ENCODE data around the gene AMZ1.
"Not testable (repeated sequence)": the region's sequence is repeated elsewhere in the genome, so short reads cannot be mapped to it uniquely, and the experiment has no call there.

Gene AMZ1

DNA sequence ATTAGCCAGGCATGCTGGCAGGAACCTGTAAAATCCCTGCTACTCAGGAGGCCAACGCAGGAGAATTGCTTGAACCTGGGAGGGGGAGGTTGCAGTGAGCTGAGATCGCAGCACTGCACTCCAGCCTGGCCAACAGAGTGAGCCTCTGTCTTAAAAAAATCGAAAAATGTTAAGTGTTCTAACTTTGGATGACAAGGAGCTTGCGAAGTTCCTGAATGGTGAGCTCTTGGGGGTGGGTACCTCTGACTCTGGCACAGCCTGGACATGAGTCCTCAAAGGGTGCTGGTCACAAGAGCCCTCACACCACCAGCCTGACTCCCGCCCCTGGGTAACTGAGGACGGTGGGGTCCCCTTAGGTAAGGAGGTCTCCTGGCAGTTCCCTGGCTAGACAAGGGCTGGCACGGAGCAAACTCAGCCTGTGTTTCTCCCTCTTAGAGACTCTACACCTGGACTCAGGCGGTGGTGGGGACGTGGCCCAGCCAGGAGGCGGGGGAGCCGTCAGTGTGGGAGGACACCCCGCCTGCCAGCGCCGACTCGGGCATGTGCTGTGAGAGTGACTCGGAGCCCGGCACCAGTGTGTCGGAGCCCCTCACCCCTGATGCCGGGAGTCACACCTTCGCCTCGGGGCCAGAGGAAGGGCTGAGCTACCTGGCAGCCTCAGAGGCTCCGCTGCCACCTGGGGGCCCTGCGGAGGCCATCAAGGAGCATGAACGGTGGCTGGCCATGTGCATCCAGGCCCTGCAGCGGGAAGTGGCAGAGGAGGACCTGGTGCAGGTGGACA, 24.1 kb downstream of the AMZ1 start:
- no peak for DNase-seq (ENCODE audit: low read depth in 2 of 2)

DNA sequence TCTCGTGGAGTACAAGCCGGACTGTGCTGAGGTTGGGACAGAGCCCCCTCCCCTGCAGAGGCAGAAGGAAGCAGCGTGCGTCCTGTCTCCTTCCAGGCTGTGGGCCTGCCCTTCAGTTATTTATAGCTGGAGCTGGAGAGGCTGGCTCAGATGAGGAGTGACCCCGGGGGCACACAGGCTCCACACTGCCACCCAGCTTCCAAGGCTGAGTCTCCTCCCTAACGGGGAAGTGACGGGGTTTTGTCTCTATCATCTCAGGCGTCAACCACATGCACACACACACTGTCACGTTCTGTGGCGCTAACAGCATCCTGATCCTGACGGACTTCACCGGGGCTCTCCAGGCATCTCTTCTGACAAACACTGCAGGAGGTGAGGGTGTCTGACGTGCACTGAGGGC, 25.4 kb downstream of the AMZ1 start:
- DNase-seq (ENCODE audit: low read depth in 2 of 2): no peak

DNA sequence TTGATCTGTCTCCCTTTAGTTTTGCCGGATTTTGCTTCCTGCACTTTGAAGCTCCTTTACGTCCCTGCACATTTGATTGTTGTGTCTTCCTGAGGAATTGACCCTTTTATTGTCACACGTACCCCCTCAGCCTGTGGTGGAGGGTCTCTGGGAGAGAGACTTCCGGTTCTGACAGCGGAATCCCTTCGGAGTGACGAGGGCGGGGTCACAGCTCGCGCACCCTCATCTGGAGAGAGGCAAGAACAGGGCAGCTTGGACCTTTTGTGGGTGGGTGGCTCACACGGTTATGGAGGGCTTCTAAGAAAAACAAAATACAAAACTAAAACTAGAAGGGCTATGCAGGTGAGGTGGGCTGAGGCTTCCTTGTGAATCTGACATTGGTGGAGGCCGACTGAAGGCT, 26.0 kb downstream of the AMZ1 start:
- no peak for DNase-seq (ENCODE audit: low read depth in 2 of 2)

DNA sequence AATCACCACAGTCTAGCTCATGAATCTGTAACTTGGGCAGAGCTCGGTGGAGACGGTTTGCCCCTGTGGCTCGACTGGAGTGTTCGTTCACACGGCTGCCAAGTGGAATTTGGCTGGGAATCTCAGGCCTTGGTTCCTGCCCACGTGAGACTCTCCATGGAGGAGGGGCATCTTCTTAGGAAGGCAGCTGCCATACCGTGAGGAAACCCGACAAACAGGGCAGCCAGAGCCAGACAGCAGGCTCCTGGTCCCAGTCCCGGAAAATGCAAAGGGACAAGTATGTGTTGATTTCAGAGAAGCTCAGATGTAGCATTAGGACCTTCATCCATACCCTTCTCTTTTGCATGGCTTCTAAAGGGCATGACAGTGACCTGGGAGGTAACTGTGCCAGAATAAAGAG, 26.6 kb downstream of the AMZ1 start:
- DNase-seq (ENCODE audit: low read depth in 2 of 2): no peak

DNA sequence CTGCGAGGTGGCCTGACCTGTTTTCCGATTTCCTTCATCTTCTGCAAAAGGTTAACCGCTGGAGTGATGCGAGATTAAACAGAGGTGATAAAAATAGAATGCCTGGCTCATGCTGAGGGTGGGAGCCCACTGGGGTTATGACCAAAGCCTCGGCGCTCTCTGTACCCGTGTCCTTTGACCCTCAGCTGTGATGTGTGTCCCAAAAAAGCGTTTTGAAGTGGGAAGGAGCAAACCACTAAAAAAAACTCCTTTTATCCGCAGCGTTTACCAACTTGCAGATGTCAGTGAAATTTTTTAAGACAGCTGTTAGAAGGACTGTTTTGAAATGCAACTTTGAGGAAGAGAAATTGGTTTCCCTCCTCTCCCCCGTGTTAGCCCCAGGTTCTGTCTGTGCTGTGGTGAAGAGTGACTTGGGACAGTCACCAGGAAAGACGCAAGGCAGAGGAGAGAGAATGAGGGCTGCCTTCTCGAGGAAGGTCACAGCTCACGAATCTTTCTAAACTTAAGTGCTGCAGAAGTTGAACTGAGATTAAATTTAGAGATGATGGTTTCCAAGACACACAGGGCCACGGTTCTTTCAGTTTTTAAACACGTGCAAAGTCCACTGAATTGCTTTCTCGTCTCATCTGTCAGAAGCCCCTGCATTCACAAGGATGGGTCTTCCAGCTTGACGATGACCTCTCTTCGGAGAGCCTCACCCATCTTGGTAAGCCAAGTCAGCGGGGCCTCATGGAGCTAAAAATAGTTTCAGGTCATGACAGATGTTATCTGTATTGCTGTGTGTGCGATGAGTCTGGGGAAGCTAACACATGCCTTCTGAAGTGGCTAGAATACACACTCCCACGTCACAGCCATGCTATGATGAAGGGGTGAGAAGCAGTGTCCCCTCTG, 27.6 kb downstream of the AMZ1 start:
- DNase-seq (ENCODE audit: low read depth in 2 of 2): no peak

DNA sequence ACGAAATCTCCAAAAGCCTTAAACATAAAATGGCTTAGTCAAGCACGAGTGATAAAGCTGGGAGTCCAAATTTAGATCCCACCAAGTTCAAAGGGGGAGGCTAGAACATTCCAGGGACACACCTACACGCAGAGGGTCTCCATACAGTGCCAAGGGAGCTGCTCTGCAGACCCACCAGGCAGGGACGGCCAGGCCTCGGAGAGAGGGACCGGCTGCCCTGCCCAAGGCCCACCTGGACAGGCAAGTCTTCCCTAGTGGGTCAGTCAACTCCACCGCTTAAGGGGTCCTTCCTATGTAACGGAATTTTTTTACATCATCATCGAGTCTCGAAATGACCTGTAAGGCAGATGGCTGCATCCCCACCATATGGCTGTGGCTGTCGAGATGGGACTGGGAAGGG, 28.5 kb downstream of the AMZ1 start:
- no peak for DNase-seq (ENCODE audit: low read depth in 2 of 2)

DNA sequence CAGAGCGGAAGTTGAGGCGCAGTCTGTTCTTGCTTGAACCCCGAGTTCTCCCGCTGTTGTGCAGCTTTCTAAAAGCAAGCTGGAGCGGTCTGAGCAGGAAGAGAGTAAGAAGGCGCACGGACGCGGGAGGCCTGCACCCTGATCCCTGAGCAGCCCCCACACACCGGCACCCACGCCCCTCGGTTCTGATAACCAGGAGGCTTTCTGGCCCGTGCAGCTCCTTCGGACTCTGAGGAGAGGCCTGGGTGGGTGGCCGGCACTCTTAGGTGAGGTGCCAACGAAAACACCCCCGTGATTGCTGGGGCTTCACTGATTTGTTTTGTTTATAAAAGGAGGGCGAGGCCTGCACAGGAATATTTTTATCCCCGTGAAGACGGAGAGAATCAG, 28.9 kb downstream of the AMZ1 start:
- no peak for DNase-seq (ENCODE audit: low read depth in 2 of 2)

DNA sequence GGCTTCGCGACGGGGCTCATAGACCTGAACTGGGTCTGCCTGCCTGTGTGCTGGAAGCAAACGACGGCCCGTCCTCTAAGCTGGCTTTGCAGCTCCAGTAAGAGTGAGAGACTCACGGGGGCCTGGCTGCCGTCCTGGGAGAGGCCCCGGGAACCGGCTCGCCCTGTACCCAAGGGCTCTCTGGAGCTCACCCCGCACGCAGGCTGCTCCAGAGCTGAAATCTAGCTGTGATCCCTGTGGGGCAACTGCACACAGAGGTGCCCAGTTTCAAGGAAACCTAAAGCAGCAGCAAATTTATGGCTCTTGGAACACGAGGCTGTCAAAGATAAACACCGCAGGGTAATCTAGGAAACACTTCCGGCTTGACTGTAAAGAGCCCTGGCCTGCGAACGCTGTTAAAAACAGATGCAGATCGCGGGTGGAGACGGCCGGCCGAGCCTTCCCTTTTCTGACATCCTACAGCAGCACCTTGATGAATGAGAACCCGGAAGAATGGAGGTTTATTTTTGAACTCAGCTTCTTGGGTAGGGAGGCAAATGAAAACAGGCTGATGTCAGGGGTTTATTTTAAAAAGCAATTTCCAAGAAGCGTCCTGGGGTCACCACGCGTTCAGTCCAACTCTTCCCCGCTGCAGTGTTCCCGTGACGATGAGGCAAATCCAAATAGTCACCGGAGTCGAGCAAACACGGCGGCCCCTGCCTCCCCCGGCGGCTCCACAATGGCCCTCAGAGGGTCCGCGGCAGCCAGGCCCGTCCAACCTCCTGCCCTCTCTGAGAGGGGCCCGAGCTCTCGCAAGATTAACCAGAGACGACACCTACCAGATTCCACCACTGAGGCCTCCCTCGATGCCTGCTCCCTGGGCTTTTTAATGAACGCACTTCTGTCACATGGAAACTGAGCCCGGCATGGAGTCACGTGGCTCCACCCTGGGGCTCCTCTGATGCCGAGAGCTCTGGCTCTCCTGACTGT, 29.6 kb downstream of the AMZ1 start:
- DNase-seq (ENCODE audit: low read depth in 2 of 2): no peak

DNA sequence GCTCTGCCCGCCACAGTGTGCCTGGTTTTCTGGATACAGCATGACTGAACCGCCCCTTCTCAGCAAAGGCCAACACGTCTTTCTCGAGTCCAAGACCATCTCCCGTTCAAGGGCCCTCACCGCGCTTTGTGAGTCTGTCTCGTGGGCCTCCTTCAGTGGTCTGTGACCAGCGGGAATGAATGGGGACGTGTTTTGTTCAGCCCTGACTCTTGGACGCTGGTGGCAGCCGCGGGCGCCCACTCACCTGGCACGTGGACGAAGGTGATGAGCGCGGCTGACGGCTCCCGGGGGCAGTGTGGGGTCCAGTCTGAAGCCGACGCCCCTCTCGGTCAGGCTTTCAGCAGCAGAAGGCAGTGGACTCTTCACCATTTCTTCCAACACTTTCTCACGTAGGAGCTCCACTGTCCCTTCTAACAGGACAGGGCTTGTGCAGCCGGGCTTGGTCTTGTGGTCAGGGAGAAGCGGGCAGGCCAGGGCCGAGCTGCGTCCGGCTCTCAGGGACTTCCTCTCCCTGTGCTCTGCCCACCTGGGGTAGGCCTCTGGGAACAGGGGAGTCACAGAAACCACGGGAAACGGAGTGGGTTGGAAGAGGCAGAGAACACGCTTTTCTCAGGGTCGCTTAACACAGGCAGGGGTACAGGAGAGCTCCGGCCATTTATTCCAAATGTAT, 30.4 kb downstream of the AMZ1 start:
- no peak for DNase-seq (ENCODE audit: low read depth in 2 of 2)

DNA sequence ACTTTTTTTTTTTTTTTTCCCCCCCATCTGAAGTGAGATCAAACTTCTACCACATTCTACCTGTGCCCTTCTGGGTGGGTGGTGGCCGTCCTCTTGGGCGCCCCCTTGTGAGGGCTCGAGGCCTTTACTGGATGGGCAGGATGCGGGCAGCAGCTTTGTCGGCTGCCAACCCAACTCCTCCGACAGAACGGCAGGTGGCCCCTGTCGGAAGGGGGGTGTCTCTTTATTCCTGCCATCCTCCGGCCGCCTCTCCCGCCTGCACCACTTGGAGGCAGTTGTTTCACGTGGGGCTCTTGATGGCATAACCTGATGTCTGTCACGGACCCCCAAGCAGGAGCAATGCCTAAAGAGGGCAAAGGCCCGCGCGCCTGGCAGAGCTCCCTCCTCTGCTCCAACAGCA, 31.0 kb downstream of the AMZ1 start:
- peak in 1 of 2 donors; percentile 54 for DNase-seq (ENCODE audit: low read depth in 2 of 2)

DNA sequence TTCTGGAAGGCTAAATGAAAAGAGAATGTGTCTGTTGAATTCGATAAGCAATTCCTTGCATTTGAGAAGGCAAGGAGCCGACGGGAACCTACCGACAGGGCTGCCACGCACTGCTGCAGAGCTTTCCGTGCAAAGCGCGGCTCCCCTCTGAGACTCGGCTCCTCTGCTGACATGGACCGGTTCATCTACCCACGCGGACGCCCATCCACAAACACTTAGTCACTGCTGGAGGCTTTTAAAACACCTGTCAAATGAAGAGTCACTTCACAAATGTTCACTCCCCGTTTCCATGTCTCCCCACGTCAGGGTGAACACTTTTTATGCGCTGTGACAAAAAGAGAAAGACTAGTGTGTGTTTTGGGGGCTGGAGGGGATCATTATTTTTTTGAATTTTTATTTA, 32.0 kb downstream of the AMZ1 start:
- DNase-seq (ENCODE audit: low read depth in 2 of 2): no peak

DNA sequence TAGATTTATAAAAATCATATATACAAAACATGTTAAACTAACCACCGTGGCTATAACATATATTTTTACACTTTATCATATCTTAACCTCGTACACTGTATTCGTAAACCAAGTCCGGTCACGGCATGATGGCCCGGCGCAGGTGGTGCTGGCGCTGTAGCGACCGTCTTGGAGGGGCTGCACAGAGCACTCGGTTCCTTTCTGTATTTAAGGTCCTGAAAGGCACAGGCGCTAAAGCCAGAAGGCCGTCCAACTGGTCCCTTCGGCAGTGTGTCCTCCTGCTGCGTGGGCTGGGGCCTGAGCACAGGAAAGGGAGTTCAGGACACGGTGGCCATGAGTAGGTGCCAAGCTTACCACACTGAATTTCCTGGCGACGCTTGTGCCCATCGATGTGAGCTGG, 33.8 kb downstream of the AMZ1 start:
- no peak for DNase-seq (ENCODE audit: low read depth in 2 of 2)

DNA sequence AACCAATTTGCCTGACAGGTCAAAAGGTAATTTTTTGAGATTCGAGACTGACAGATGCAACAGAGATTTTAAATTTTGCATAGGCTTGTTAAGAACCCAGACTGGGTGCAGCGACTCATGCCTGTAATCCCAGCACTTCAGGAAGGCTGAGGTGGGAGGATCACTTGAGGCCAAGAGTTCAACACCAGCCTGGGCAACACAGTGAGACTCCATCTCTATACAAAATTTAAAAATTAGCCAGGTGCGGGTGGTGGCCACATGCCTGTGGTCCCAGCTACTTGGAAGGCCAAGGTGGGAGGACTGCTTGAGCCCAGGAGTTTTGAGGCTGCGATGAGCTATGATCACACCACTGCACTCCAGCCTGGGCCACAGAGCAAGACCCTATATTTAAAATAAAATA, 34.6 kb downstream of the AMZ1 start:
- DNase-seq (ENCODE audit: low read depth in 2 of 2): no peak

DNA sequence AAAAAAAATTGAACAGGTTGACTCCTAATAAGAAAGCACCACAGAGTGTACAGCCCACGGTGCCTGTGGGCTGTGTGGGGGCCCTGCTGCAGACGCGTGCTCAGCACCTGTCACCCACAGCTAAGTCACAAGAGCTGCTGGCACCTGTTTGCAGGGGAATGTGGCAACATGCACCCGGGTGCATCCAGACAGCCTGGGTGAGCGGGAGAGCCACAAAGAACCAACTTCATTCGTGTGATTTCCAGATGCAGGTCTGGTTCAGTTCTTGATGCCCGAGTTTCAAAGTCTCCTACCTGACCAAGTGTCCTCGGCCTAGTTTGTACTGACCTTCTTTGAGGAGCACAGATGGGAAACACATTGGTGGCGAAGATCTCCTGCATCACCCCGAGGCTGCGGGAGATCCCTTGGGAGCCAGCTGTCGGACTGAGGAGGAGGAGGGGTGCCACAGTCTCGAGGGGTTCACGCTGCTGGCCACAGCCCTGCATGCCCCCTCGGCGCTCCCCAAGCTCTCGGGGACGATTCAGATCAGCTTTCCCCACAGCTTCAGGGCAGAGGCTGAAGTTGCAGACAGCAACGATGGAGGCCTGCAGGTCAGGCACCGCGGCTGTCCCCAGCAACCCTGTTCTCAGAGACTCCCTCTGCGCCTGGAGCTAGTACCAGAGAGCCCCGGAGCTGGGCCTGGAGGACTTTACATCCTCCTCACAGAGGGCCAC, 35.3 kb downstream of the AMZ1 start:
- no peak for DNase-seq (ENCODE audit: low read depth in 2 of 2)

DNA sequence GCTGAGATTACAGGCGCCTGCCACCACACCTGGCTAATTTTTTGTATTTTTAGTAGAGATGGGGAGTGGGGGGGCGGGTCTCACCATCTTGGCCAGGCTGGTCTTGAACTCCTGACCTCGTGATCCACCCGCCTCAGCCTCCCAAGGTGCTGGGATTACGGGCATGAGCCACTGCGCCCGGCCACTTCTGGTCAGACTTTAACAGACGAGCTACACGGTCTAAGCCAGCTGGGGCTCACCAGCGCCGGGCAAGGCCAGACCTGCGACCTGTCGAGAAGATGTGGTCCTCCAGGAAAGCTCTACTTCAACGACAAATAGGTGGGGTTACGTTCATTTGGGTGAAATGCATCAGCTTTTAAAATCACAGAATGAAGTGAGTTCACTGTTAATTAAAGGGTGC, 36.0 kb downstream of the AMZ1 start:
- not testable (repeated sequence) for DNase-seq (ENCODE audit: low read depth in 2 of 2)

DNA sequence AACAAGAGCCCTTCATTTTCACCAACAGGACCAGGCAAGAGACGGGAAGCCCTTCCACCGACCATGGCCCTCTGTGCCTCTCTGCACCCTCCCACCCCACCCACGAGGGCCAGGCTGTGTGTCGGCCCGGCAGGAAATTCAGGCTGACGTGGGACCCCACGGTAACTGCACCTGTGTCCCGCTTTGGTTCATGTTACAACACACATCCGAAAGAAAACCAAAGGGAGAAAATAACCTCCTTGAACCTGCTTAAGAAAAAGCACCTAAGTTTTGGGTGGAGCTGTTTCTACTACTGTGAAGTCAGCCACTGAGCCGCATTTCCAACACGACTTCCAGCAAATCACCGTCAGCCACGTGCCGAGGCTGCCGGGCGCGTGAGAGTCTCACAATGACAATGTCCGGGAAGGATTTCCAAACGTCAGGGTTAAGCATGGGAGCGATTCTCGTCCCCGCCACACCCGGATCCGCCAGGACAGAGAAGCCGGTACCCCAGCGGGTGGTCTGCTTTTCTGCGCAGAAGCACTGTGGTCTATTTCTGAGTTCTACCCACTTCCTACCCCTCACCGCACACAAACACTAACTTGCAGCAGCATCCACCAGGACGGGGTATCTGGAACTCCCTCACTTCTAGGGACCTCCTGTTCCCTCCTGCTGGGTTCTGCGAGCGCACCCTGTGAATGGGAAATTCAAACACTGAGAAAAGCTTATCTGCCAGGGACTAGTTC, 36.6 kb downstream of the AMZ1 start:
- no peak for DNase-seq (ENCODE audit: low read depth in 2 of 2)

DNA sequence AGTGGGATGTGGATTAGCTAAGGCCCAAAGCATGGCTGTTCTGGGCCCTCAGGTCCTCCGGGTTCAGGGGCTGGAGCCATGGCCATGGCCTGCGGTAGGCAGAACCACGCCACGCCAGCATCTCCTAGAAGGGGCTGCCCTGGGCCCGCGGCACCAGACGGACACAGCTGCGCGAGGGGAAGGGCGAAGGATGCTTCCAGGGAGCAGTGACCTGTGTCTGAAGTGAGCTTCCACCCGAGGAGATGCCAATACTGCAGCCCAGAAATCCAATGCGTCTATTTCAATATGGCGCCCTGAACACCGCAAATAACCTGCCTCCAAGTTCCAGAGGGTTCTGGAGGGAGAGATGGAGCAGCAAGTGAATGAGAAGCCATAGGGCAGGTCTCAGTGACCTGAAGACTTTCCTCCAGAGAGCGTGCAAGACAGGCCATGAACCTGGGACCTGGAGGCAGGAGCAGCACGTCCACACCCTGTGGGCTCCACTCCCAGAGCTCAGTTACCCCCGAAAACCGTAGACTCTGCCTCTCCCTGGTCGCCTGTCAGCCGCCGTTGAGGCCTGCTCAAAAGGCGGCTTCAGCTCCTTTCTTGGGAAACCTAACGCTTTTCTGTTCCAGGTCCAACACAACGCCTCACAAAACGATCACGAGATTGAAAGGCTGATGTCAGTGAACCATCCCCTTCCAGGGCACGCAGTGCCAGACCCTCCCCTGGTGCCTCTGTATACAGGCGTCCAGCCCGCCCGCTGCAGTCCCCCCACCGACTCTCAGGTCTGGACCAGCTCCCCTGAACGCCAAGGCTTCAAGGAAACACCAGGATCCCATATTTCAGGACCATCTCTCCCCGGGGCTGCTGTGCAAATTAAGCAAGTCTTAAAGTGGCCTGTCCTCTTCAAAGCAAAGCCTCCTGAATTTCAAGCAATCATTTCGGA, 37.4 kb downstream of the AMZ1 start:
- DNase-seq (ENCODE audit: low read depth in 2 of 2): no peak

DNA sequence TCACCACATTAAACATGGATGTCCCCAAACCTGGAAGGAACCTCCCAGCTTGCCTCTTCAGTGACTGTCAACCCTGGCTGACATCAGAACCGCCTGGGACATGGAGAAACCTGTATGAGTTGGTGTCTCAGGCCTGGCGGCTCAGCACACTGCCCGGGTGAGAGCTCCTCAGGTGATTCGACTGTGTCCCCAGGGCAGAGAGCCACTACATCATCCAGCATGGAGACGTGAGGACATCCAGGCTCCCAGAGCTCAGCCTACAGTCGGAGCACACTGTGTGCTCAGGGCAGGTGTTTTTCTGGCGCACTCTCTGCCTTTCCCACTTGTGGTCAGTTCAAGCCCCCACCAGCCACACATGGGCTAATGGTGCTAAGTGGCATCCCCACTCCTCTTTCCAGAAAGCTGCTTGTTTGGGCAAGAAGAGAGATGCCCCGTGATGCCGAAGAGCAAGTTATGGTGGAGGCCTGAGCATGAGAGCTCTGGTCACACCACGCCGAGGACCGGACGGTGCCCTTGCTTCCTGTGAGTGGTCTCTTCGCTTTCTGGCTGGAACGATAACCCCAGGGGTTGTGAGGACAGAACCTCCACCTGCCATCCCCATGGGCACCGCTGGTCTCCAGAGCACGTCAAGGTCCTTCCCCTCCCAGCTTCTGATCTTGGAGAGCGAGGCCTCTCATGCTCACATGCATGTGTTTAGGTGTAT, 38.5 kb downstream of the AMZ1 start:
- DNase-seq (ENCODE audit: low read depth in 2 of 2): no peak

Measured in stimulated activated CD4-positive, alpha-beta T cell treated with anti-CD3 and anti-CD28 coated beads, Interleukin-1b, Interleukin-23, amount 100 ng/mL, for 1 hour (primary cell).